Astrocyte (in vitro differentiated cells and primary cell): ENCODE measurements around the gene ABHD2. TPM values are rescaled to one million over a fixed set of nuclear protein-coding genes. Genes with fewer than 3 reads are reported as not detected.

Experiments
- DNase-seq: peaks from one replicate; pipeline ENCODE4 v3.0.0-alpha.2; 2010; ENCODE audit warnings: low read depth
- FAIRE-seq: peaks from 2 replicates; lab custom pipeline; 2011; peaks lifted over from hg19 to GRCh38; lab: Jason Lieb, UNC
- H2AFZ ChIP-seq: 2 replicates; pipeline ENCODE4 v1.6.0; 2012; ENCODE audit warnings: low read depth, low read length, inconsistent platforms
- H3K27ac ChIP-seq: 2 replicates; pipeline ENCODE4 v1.5.1; 2011; ENCODE audit warnings: low read depth, low read length, inconsistent platforms
- H3K27me3 ChIP-seq: 2 replicates; pipeline ENCODE4 v1.6.0; 2011; ENCODE audit warnings: low read length, inconsistent platforms; ENCODE audit not compliant: insufficient read depth
- H3K36me3 ChIP-seq: 2 replicates; pipeline ENCODE4 v1.5.1; 2011; ENCODE audit warnings: low read length, inconsistent platforms; ENCODE audit not compliant: insufficient read depth
- H3K4me1 ChIP-seq: 2 replicates; pipeline ENCODE4 v1.5.1; 2011; ENCODE audit warnings: low read length, inconsistent platforms; ENCODE audit not compliant: insufficient read depth
- H3K4me2 ChIP-seq: 2 replicates; pipeline ENCODE4 v1.6.0; 2012; ENCODE audit warnings: low read length, inconsistent platforms
- H3K4me3 ChIP-seq: 2 replicates; pipeline ENCODE4 v1.5.1; 2011; ENCODE audit warnings: low read depth, mild to moderate bottlenecking, low read length, inconsistent platforms; ENCODE audit not compliant: insufficient read depth
- H3K79me2 ChIP-seq: 2 replicates; pipeline ENCODE4 v1.6.0; 2012; ENCODE audit warnings: mild to moderate bottlenecking, low read length, inconsistent platforms; ENCODE audit not compliant: insufficient read depth
- H3K9ac ChIP-seq: 2 replicates; pipeline ENCODE4 v1.6.0; 2012; ENCODE audit warnings: mild to moderate bottlenecking, low read length, inconsistent platforms
- H3K9me3 ChIP-seq: 2 replicates; pipeline ENCODE4 v1.5.1; 2012; ENCODE audit warnings: low read depth, mild to moderate bottlenecking, low read length, inconsistent platforms; ENCODE audit not compliant: insufficient read depth
- H4K20me1 ChIP-seq: 2 replicates; pipeline ENCODE4 v1.6.0; 2012; ENCODE audit warnings: low read length, inconsistent platforms; ENCODE audit not compliant: insufficient read depth
- H3K27ac Mint-ChIP-seq: one replicate; pipeline ENCODE4 v1.8.0; 2021; ENCODE audit warnings: mild to moderate bottlenecking, mixed read lengths; ENCODE audit not compliant: unreplicated experiment
- H3K27me3 Mint-ChIP-seq: one replicate; pipeline ENCODE4 v1.8.0; 2021; ENCODE audit warnings: low read depth, mixed read lengths; ENCODE audit not compliant: unreplicated experiment
- H3K36me3 Mint-ChIP-seq: one replicate; pipeline ENCODE4 v1.8.0; 2021; ENCODE audit warnings: low read depth, mixed read lengths; ENCODE audit not compliant: unreplicated experiment
- H3K4me1 Mint-ChIP-seq: one replicate; pipeline ENCODE4 v1.8.0; 2021; ENCODE audit warnings: low read depth, mixed read lengths; ENCODE audit not compliant: unreplicated experiment
- H3K4me3 Mint-ChIP-seq: one replicate; pipeline ENCODE4 v1.8.0; 2021; ENCODE audit warnings: mild to moderate bottlenecking, moderate library complexity, mixed read lengths; ENCODE audit not compliant: unreplicated experiment
- H3K9me3 Mint-ChIP-seq: one replicate; pipeline ENCODE4 v1.8.0; 2021; ENCODE audit warnings: mild to moderate bottlenecking, mixed read lengths; ENCODE audit not compliant: unreplicated experiment
- EZH2 ChIP-seq: IDR thresholded peaks from 2 replicates; pipeline ENCODE4 v1.6.1; 2012; ENCODE audit warnings: mild to moderate bottlenecking, low read length, inconsistent platforms; ENCODE audit not compliant: insufficient read depth
- total RNA-seq: library from RNA; stranded (reverse); gene quantifications from 2 replicates; pipeline ENCODE4 v1.2.1, GENCODE V29; 2021
- TF ChIP-seq, protein P1 (sequence below): IDR thresholded peaks from 2 replicates; pipeline ENCODE4 v1.5.1; 2011; ENCODE audit warnings: low read depth, mild to moderate bottlenecking, inconsistent platforms, low read length, moderate library complexity; ENCODE audit not compliant: insufficient read depth

Gene ABHD2
- total RNA-seq, 1 donor from 2014 or later = 41.3 TPM

DNA sequence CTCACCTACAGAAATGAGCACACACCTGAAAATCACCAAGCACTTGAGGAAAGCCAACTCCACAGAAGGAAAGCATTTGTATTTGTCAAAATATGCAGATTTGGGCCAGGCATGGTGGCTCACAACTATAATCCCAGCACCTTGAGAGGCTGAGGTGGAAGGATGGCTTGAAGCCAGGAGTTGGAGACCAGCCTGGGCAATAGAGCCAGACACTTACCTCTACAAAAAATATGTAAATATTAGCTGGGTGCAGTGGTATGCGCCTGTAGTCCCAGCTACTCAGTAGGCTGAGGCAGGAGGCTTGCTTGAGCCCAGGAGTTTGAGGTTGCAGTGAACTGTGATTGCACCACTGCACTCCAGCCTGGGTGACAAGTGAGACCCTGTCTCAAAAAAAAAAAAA is 120.8 kb downstream of the ABHD2 start:
- no peaks in the 10 kb centered on the region for H4K20me1 ChIP-seq
- TF ChIP-seq, protein P1, sequence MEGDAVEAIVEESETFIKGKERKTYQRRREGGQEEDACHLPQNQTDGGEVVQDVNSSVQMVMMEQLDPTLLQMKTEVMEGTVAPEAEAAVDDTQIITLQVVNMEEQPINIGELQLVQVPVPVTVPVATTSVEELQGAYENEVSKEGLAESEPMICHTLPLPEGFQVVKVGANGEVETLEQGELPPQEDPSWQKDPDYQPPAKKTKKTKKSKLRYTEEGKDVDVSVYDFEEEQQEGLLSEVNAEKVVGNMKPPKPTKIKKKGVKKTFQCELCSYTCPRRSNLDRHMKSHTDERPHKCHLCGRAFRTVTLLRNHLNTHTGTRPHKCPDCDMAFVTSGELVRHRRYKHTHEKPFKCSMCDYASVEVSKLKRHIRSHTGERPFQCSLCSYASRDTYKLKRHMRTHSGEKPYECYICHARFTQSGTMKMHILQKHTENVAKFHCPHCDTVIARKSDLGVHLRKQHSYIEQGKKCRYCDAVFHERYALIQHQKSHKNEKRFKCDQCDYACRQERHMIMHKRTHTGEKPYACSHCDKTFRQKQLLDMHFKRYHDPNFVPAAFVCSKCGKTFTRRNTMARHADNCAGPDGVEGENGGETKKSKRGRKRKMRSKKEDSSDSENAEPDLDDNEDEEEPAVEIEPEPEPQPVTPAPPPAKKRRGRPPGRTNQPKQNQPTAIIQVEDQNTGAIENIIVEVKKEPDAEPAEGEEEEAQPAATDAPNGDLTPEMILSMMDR = no peak
- TF ChIP-seq EZH2 = no peak
- FAIRE-seq (no peak), DNase-seq (no peak)
- H3K27ac Mint-ChIP-seq = no peak overlapping the region
- no peak overlapping the region for H2AFZ ChIP-seq
- H3K4me1 ChIP-seq = peaks cover 2% of the 10 kb centered on the region
- no peaks in the 10 kb centered on the region for H3K27me3 ChIP-seq
- H3K27me3 Mint-ChIP-seq = peaks cover 9% of the 10 kb centered on the region
- no peak overlapping the region for H3K9ac ChIP-seq
- H3K27ac ChIP-seq = no peak overlapping the region
- peaks cover under 1% of the 10 kb centered on the region for H3K4me1 Mint-ChIP-seq
- H3K9me3 Mint-ChIP-seq = no peaks in the 10 kb centered on the region
- no peak overlapping the region for H3K4me3 ChIP-seq
- H3K79me2 ChIP-seq = no peaks in the 10 kb centered on the region
- no peak overlapping the region for H3K4me2 ChIP-seq
- H3K4me3 Mint-ChIP-seq = no peak overlapping the region
- no peaks in the 10 kb centered on the region for H3K36me3 ChIP-seq
- H3K9me3 ChIP-seq = no peaks in the 10 kb centered on the region
- H3K36me3 Mint-ChIP-seq = peaks cover 3% of the 10 kb centered on the region

DNA sequence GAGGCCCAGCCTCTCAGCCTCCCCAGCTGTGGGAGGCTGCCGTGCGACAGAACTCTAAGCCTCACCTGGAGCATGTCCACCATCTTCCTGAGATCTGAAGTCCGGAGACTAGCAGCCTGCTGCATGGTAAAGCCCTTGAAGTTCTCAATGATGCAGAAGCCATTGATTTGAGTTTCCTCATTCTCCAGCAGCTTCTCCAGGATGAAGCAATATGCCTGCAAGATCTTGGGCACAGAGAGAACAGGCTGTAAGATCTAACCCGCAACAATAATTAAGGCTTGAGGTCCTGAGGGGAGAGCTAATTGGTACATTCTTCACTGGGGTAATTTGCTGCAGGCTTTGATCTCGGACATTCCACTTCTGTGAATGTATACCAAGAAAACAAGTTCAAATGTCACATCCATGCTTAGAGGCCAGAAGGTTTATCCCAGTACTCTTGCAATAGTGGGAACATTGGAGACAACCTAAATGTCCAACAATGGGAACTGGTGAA is 123.5 kb downstream of the ABHD2 start:
- Histone ChIP-seq H3K4me3 (no peak overlapping the region), H3K4me2 (no peak overlapping the region), H3K79me2 (no peaks in the 10 kb centered on the region), H3K27ac (no peak overlapping the region), H3K4me1 (no peaks in the 10 kb centered on the region), H3K27me3 (no peaks in the 10 kb centered on the region), H3K9ac (no peak overlapping the region), H4K20me1 (no peaks in the 10 kb centered on the region), H3K36me3 (no peaks in the 10 kb centered on the region), H2AFZ (no peak overlapping the region), H3K9me3 (no peaks in the 10 kb centered on the region)
- Mint-ChIP-seq H3K9me3 (no peaks in the 10 kb centered on the region), H3K4me1 (no peaks in the 10 kb centered on the region), H3K36me3 (peaks cover 3% of the 10 kb centered on the region), H3K27me3 (peaks cover 17% of the 10 kb centered on the region), H3K27ac (no peak overlapping the region), H3K4me3 (no peak overlapping the region)
- TF ChIP-seq, protein P1 = no peak
- no peak for TF ChIP-seq EZH2
- FAIRE-seq (no peak), DNase-seq (no peak)

DNA sequence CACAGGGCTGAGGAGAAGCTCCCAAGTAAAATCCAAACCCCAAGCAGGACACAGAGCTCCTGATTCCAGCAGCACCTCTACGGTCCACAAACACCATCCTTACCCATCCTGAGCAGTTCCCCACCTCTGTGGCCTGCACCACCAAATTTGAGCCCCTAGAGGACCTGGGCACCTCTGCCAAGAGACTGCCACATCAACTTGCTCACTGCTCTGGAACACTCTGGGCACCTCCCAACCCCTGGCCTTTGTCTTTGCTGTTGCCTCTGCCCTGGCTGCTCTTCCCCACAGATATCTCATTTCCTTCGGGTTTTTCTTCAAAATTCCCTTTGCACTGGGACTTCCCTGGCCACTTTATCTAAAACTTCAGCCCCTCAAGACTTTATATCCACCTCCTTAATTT is 127.4 kb downstream of the ABHD2 start:
- H3K27me3 Mint-ChIP-seq = peaks cover 28% of the 10 kb centered on the region
- no peaks in the 10 kb centered on the region for H4K20me1 ChIP-seq
- H3K9me3 ChIP-seq = no peaks in the 10 kb centered on the region
- DNase-seq = no peak
- peaks cover 3% of the 10 kb centered on the region for H3K36me3 Mint-ChIP-seq
- no peak overlapping the region for H3K27ac ChIP-seq
- H3K4me2 ChIP-seq = no peak overlapping the region
- no peak overlapping the region for H3K4me3 ChIP-seq
- H3K27me3 ChIP-seq = peaks cover 4% of the 10 kb centered on the region
- H3K4me3 Mint-ChIP-seq = no peak overlapping the region
- H3K79me2 ChIP-seq = no peaks in the 10 kb centered on the region
- H3K36me3 ChIP-seq = no peaks in the 10 kb centered on the region
- H3K4me1 ChIP-seq = no peaks in the 10 kb centered on the region
- FAIRE-seq = no peak
- no peaks in the 10 kb centered on the region for H3K9me3 Mint-ChIP-seq
- no peak overlapping the region for H2AFZ ChIP-seq
- TF ChIP-seq EZH2 = no peak
- TF ChIP-seq, protein P1 = no peak
- H3K9ac ChIP-seq = no peak overlapping the region
- H3K4me1 Mint-ChIP-seq = no peaks in the 10 kb centered on the region
- H3K27ac Mint-ChIP-seq = no peak overlapping the region
